Smooth muscle cell (in vitro differentiated cells): ENCODE data around the gene NOS1AP. TPM values are rescaled to one million over a fixed set of nuclear protein-coding genes. Genes with fewer than 3 reads are reported as not detected.

Source experiments
- DNase-seq: peaks from one replicate; lab custom pipeline; 2025; ENCODE audit not compliant: unreplicated experiment; lab: John Stamatoyannopoulos, UW
- H2AFZ ChIP-seq: fragments of 200-600 bp; sonication (generic); 2 replicates; pipeline ENCODE4 v1.6.0; 2016; ENCODE audit warnings: antibody characterized with exemption, low read depth, mild to moderate bottlenecking
- H3F3A ChIP-seq: fragments of 200-600 bp; sonication (generic); 2 replicates; pipeline ENCODE4 v1.6.0; 2017; ENCODE audit warnings: antibody characterized with exemption, low read depth
- H3K27ac ChIP-seq: fragments of 200-600 bp; sonication (generic); 2 replicates; pipeline ENCODE4 v1.5.1; 2016; ENCODE audit warnings: low read depth, mild to moderate bottlenecking
- H3K27me3 ChIP-seq: fragments of 200-600 bp; sonication (generic); 2 replicates; pipeline ENCODE4 v1.6.1; 2016; ENCODE audit warnings: low read depth, mild to moderate bottlenecking
- H3K36me3 ChIP-seq: fragments of 200-600 bp; sonication (generic); 2 replicates; pipeline ENCODE4 v1.5.1; 2016; ENCODE audit warnings: low read depth
- H3K4me1 ChIP-seq: fragments of 200-600 bp; sonication (generic); 2 replicates; pipeline ENCODE4 v1.5.1; 2016; ENCODE audit warnings: low read depth
- H3K4me2 ChIP-seq: fragments of 200-600 bp; sonication (generic); 2 replicates; pipeline ENCODE4 v1.6.0; 2016; ENCODE audit warnings: mild to moderate bottlenecking
- H3K4me3 ChIP-seq: fragments of 200-600 bp; sonication (generic); 2 replicates; pipeline ENCODE4 v1.5.1; 2016; ENCODE audit warnings: mild to moderate bottlenecking
- H3K79me2 ChIP-seq: fragments of 200-600 bp; sonication (generic); 2 replicates; pipeline ENCODE4 v1.6.0; 2016; ENCODE audit warnings: low read depth, mild to moderate bottlenecking
- H3K9ac ChIP-seq: fragments of 200-600 bp; sonication (generic); 2 replicates; pipeline ENCODE4 v1.6.0; 2016; ENCODE audit warnings: low read depth
- H3K9me3 ChIP-seq: fragments of 200-600 bp; sonication (generic); replicated peaks from 2 replicates; pipeline ENCODE4 v1.5.1; 2016; ENCODE audit warnings: low read depth
- H4K20me1 ChIP-seq: fragments of 200-600 bp; sonication (generic); 2 replicates; pipeline ENCODE4 v1.6.0; 2016; ENCODE audit warnings: low read depth
- WGBS: methylation state at CpG from one replicate; pipeline ENCODE4 v1.1.7; 2016; ENCODE audit warnings: low lambda C conversion rate; 5-methylcytosine and 5-hydroxymethylcytosine counted together
- polyA plus RNA-seq: library from polyadenylated mRNA; unstranded; fragments of >200 nt; fragmentation: Nextera tagmentation; extraction: Ambion mirVana; gene quantifications from 2 replicates; pipeline ENCODE4 v1.2.1, GENCODE V29; 2016
- total RNA-seq: library from RNA; depleted of rRNA; stranded (reverse); fragments of >200 nt; gene quantifications from 2 replicates; pipeline ENCODE4 v1.2.3, GENCODE V29; 2014
- TF ChIP-seq, protein P1 (sequence below): fragments of 200-600 bp; sonication (generic); IDR thresholded peaks from 2 replicates; pipeline ENCODE4 v1.5.1; 2017; ENCODE audit warnings: borderline replicate concordance, mild to moderate bottlenecking, antibody characterized with exemption; ENCODE audit not compliant: insufficient read depth, poor library complexity, severe bottlenecking

NOS1AP gene
- total and polyA plus RNA-seq, 2 experiments from 2014 or later = 0.54 to 0.80 TPM

DNA sequence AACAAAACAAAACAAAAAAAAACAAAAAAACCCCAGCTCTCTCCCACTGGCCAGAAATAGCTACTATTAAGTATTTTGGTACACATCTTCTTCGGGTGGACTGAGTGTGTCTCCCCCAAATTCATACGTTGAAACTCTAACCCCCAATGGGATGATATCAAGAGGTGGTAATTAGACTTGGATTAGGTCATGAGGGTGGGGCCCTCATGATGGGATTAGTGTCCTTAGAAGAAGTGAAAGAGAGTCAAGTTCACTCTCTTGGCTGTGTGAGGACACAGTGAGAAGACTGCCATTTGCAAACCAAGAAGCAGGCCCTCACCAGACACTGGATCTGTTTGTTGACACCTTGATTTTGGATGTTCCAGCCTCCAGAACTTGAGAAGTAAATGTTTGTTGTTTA lies 116.9 kb downstream of the NOS1AP start:
- TF ChIP-seq, protein P1, sequence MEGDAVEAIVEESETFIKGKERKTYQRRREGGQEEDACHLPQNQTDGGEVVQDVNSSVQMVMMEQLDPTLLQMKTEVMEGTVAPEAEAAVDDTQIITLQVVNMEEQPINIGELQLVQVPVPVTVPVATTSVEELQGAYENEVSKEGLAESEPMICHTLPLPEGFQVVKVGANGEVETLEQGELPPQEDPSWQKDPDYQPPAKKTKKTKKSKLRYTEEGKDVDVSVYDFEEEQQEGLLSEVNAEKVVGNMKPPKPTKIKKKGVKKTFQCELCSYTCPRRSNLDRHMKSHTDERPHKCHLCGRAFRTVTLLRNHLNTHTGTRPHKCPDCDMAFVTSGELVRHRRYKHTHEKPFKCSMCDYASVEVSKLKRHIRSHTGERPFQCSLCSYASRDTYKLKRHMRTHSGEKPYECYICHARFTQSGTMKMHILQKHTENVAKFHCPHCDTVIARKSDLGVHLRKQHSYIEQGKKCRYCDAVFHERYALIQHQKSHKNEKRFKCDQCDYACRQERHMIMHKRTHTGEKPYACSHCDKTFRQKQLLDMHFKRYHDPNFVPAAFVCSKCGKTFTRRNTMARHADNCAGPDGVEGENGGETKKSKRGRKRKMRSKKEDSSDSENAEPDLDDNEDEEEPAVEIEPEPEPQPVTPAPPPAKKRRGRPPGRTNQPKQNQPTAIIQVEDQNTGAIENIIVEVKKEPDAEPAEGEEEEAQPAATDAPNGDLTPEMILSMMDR = no peak
- H3K27ac ChIP-seq = no peak overlapping the region
- H2AFZ ChIP-seq = no peak overlapping the region
- H3K27me3 ChIP-seq = no peaks in the 10 kb centered on the region
- H3K9me3 ChIP-seq = no peaks in the 10 kb centered on the region
- DNase-seq = no peak
- no peak overlapping the region for H3K4me2 ChIP-seq
- H3K9ac ChIP-seq = no peak overlapping the region
- no peak overlapping the region for H3K4me3 ChIP-seq
- peaks cover 8% of the 10 kb centered on the region for H3K4me1 ChIP-seq
- no peaks in the 10 kb centered on the region for H4K20me1 ChIP-seq
- 81% methylated on average over 2 of the region's 2 CpGs for WGBS
- H3K79me2 ChIP-seq = no peaks in the 10 kb centered on the region
- no peaks in the 10 kb centered on the region for H3F3A ChIP-seq
- no peaks in the 10 kb centered on the region for H3K36me3 ChIP-seq

DNA sequence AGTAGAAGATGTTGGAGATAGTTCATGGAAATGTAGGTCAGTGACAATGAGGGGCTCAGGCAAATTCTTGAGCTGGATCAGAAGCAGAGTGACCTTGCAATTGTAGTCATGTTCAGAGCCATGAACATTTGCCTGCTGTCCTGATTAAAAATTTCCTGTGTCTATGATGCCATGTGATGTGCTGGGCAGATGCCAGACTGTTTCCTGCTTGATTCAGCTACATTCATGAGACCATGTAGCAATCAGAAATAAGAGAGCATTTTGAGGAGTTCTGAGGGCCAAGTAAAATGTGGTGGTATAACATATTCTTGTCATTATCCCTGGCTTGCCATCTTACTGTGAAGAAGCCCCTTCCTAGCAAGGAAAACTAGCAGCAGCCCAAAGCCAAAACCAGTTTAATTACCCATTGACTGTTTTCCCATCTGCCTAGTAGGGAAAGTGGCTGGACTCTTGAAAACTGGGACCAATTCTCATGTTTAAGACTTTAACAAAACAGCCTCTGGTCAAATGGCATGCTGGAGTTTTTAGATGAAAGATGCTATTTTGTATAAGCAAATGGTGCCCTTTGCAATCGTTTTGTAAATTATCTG lies 118.3 kb downstream of the NOS1AP start:
- H3K9ac ChIP-seq = no peak overlapping the region
- H3F3A ChIP-seq = no peaks in the 10 kb centered on the region
- H3K9me3 ChIP-seq = no peaks in the 10 kb centered on the region
- DNase-seq = no peak
- no peak overlapping the region for H3K27ac ChIP-seq
- no peak overlapping the region for H2AFZ ChIP-seq
- no peaks in the 10 kb centered on the region for H3K27me3 ChIP-seq
- H3K4me3 ChIP-seq = no peak overlapping the region
- peaks cover 17% of the 10 kb centered on the region for H3K4me1 ChIP-seq
- TF ChIP-seq, protein P1 = no peak
- H3K36me3 ChIP-seq = no peaks in the 10 kb centered on the region
- no peaks in the 10 kb centered on the region for H3K79me2 ChIP-seq
- no peaks in the 10 kb centered on the region for H4K20me1 ChIP-seq
- 76% methylated on average over 1 of the region's 1 CpG for WGBS
- H3K4me2 ChIP-seq = no peak overlapping the region

DNA sequence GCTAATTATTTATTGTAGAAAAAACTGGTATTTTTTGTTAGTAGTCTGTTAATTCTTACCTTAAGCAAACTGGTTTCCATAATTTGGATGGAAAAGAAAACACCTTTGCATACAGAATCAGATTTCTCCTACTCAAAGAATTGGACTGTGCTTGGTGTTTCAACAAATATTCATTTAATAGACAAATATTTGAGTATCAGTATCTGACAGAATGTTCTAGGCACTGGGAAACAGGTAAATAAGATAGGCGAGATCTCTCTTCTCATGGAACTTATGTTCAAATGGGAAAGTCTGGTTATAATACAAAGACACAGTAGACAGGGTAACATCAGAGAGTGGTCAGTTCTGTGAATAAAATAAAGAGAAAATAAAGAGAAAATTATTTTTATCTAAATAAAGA lies 119.9 kb downstream of the NOS1AP start:
- H2AFZ ChIP-seq = no peak overlapping the region
- H3K9me3 ChIP-seq = no peaks in the 10 kb centered on the region
- H3F3A ChIP-seq = no peaks in the 10 kb centered on the region
- H3K27ac ChIP-seq = no peak overlapping the region
- no peaks in the 10 kb centered on the region for H4K20me1 ChIP-seq
- H3K27me3 ChIP-seq = no peaks in the 10 kb centered on the region
- peaks cover 31% of the 10 kb centered on the region for H3K4me1 ChIP-seq
- DNase-seq = no peak
- 95% methylated on average over 1 of the region's 1 CpG for WGBS
- TF ChIP-seq, protein P1 = no peak
- no peak overlapping the region for H3K4me2 ChIP-seq
- H3K9ac ChIP-seq = no peak overlapping the region
- H3K36me3 ChIP-seq = no peaks in the 10 kb centered on the region
- no peaks in the 10 kb centered on the region for H3K79me2 ChIP-seq
- H3K4me3 ChIP-seq = no peak overlapping the region
